ENCODE results near the gene SEL1L. TPM values are rescaled to one million over a fixed set of nuclear protein-coding genes. Genes with fewer than 3 reads are reported as not detected.

The SEL1L gene
- total and polyA plus RNA-seq, 2 of the 13 experiments (the other 11 are each of a cell fraction or from before 2014, with no cell fraction given), result 15.3 to 61.0 TPM

DNA sequence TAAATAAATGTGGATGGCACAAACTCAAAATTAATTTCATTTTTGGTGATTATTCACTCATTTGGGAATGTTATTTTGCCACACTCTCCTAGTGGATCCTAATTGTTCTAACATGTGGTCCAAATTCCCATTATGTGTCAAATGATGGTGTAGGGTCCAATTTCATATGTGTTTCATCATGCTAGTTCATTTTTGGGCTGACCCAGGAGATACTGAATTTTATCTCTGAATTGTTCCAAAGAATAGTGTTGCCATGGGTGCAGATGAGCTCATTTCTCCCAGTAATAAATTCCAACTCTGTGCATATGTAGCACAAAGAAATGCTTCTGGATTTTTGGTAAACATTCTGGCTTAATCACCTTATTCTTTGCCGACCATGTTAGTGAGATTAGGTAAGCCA, 23.5 kb upstream of the SEL1L start:
- Histone ChIP-seq H3K9ac (ENCODE audit: insufficient read depth, low read depth, low read length) (no peak overlapping the region), H4K20me1 (ENCODE audit: insufficient read depth, low read length) (no peaks in the 10 kb centered on the region), H3K27ac (ENCODE audit: extremely low read length, insufficient read depth, low read length) (no peak overlapping the region), H2AFZ (ENCODE audit: low read length) (no peak overlapping the region), H3K79me2 (ENCODE audit: insufficient read depth, low read length) (no peaks in the 10 kb centered on the region), H3K4me3 (replicated peaks in 1 of 3; ENCODE audit: insufficient read depth in 1 of 3, low read depth in 2 of 3, low read length in 3 of 3) (no peak overlapping the region), H3K27me3 (ENCODE audit: control insufficient read depth in 1 of 2, insufficient read depth in 2 of 2, low read length in 2 of 2) (no peaks in the 10 kb centered on the region), H3K36me3 (replicated peaks in 1 of 2; ENCODE audit: control insufficient read depth in 1 of 2, insufficient read depth in 2 of 2, low read length in 2 of 2) (no peaks in the 10 kb centered on the region), H3K4me2 (ENCODE audit: low read depth, low read length) (no peak overlapping the region), H3K9me3 (ENCODE audit: low read length) (no peaks in the 10 kb centered on the region), H3K4me1 (ENCODE audit: insufficient read depth, low read length) (no peaks in the 10 kb centered on the region)
- no peak for ATAC-seq
- no peak for DNase-seq (ENCODE audit: low spot score)
- CTCF ChIA-PET (ENCODE audit: low intra/inter-chr PET ratio, low total read pairs), result no interaction called here
- no TSS peak for BruUV-seq (replicated peaks)
- 0% methylated on average over 1 of the region's 1 CpG for WGBS (ENCODE audit: low lambda C conversion rate)
- no peak for TF ChIP-seq SALL1 (CRISPR knock-in tag; IDR thresholded peaks at IDR 0.05)
- no peak for TF ChIP-seq ISX (CRISPR knock-in tag; conservative IDR thresholded peaks at IDR 0.05)
- TF ChIP-seq MLLT10 (CRISPR knock-in tag; IDR thresholded peaks at IDR 0.05), result no peak
- TF ChIP-seq, protein P1, sequence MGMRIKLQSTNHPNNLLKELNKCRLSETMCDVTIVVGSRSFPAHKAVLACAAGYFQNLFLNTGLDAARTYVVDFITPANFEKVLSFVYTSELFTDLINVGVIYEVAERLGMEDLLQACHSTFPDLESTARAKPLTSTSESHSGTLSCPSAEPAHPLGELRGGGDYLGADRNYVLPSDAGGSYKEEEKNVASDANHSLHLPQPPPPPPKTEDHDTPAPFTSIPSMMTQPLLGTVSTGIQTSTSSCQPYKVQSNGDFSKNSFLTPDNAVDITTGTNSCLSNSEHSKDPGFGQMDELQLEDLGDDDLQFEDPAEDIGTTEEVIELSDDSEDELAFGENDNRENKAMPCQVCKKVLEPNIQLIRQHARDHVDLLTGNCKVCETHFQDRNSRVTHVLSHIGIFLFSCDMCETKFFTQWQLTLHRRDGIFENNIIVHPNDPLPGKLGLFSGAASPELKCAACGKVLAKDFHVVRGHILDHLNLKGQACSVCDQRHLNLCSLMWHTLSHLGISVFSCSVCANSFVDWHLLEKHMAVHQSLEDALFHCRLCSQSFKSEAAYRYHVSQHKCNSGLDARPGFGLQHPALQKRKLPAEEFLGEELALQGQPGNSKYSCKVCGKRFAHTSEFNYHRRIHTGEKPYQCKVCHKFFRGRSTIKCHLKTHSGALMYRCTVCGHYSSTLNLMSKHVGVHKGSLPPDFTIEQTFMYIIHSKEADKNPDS (CRISPR knock-in tag; IDR thresholded peaks at IDR 0.05), result no peak
- no peak for TF ChIP-seq ZNF572 (CRISPR knock-in tag; IDR thresholded peaks at IDR 0.05)
- TF ChIP-seq, protein P2, sequence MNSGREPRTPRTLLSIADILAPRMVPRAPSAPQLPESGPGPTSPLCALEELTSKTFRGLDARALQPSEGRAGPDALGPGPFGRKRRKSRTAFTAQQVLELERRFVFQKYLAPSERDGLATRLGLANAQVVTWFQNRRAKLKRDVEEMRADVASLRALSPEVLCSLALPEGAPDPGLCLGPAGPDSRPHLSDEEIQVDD (CRISPR knock-in tag; IDR thresholded peaks at IDR 0.05; ENCODE audit: borderline replicate concordance), result no peak
- TF ChIP-seq RFX3 (CRISPR knock-in tag; IDR thresholded peaks at IDR 0.05), result no peak
- no peak for TF ChIP-seq ZNF879 (CRISPR knock-in tag; IDR thresholded peaks at IDR 0.05)
- TF ChIP-seq RBAK (CRISPR knock-in tag; IDR thresholded peaks at IDR 0.05), result no peak
- TF ChIP-seq STAG1 (CRISPR knock-in tag; IDR thresholded peaks at IDR 0.05), result no peak
- TF ChIP-seq ZNF317 (CRISPR knock-in tag; IDR thresholded peaks at IDR 0.05), result no peak
- no peak for TF ChIP-seq ZNF547 (CRISPR knock-in tag; IDR thresholded peaks at IDR 0.05)
- TF ChIP-seq ZNF234 (CRISPR knock-in tag; conservative IDR thresholded peaks at IDR 0.05), result no peak
- TF ChIP-seq ZNF496 (CRISPR knock-in tag; IDR thresholded peaks at IDR 0.05; ENCODE audit: insufficient replicate concordance), result no peak
- no peak for TF ChIP-seq ZNF253 (CRISPR knock-in tag; IDR thresholded peaks at IDR 0.05; ENCODE audit: borderline replicate concordance)
- no peak for FAIRE-seq
- in situ Hi-C loops (cut with HindIII; ENCODE audit: extremely low pct_ligation_motif_present, low pct_unique_long_range_greater_than_20kb) (no loop called here), intact Hi-C loops (cut with micrococcal nuclease; ENCODE audit: unreplicated experiment) (no loop called here)
- POLR2A ChIA-PET, result no interaction called here
